NCI-H2196 (cell line): Measurements from ENCODE around the gene ANKRD36C.
"Not testable (repeated sequence)": the region's sequence is repeated elsewhere in the genome, so short reads cannot be mapped to it uniquely, and the experiment has no call there.

Experiments
- DNase-seq: peaks from one replicate; lab custom pipeline; 2025; ENCODE audit not compliant: unreplicated experiment; lab: John Stamatoyannopoulos, UW

ANKRD36C gene

GRCh38 chr2:95799892-95800291, 191.7 kb downstream of the ANKRD36C start:
- DNase-seq: no peak

- DNase-seq: not testable (repeated sequence)
Measured at GRCh38 chr2:95799147-95799889, 192.3 kb downstream of the ANKRD36C start.

GRCh38 chr2:95796249-95797099, 195.2 kb downstream of the ANKRD36C start:
- not testable (repeated sequence) for DNase-seq

GRCh38 chr2:95793970-95794369, 197.7 kb downstream of the ANKRD36C start:
- DNase-seq: not testable (repeated sequence)

GRCh38 chr2:95790180-95790579, 201.4 kb downstream of the ANKRD36C start:
- DNase-seq: not testable (repeated sequence)

GRCh38 chr2:95789385-95789784, 202.2 kb downstream of the ANKRD36C start:
- DNase-seq: not testable (repeated sequence)

GRCh38 chr2:95788642-95789041, 203.0 kb downstream of the ANKRD36C start:
- not testable (repeated sequence) for DNase-seq
